ENCODE results near the gene GPR146.
A peak's percentile ranks its signal among the peaks of the same experiment; 100 is the strongest.

GPR146 gene

DNA sequence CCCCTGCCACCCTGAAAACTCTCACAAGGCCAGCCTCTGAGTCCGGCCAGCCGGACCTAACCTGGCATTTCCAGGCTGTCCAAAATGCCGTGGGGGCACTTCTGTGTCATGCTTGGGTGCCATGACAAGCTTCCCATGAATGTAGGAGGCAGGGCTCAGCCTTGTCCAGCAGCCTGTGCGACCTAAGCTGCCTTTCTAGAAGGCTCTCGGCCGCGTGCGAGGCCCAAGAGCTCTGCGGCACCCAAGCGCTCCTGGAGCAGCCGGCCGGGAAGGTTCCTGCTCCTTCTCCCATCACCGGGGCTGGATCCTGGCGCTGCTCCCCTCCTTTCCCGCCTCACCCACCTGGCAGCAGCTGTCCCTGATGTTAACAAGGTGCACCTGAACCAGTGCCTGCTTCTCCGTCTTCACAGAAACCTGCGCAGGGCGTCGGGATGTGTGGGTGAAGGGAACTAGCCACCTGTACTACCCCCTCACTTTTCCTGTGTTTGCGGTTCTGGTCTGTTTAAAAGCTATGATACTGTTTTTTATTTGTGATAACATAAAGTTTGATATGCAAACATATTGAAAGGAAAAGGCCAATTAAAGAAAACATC is 49.7 kb downstream of the GPR146 start:
- no peak for DNase-seq (ENCODE audit: low spot score)

DNA sequence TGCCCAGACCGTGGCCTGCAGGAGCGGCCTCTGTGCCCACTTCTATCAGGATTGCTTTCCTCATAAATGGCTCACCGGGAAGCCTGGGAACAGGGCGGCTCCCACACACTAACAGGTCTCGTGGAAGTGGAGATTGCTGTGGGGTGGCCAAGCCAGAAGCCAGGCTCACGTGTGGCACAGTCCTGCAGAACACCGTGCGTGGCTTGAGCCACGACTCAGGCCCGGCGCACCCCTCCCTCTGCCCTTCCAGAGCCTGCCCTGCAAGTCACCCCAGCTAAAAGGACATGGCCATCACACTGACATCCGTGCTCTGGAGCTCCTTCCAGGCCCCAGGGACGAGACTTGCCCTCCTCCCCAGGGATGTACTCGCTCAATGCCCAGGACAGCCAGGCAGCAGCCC is 50.5 kb downstream of the GPR146 start:
- no peak for DNase-seq (ENCODE audit: low spot score)

DNA sequence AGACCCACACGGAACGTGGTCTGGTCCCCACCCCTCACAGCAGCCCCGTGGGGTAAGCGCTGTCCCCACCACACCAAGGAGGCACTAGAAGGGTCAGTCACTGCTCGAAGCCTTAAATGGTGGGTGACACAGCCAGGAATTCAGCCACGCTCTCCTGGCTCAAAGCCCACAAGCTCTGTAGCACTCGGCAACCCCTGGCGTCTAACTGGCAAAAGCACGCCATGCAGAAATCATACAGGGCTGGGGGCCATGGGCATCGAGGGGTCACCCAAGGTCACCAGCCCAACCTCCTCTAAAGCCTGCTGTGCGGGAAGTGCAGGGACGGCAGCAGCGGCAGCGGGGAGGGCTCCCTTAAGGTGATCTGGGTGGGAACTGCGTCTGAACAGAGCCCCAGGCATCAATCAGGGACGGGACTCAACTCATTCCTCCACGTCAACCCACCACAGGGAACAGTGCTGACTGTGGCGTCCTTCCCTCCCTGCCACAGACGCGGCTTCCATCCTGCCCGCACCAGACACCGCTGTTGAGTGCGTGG is 51.3 kb downstream of the GPR146 start:
- DNase-seq (ENCODE audit: low spot score) = no peak

DNA sequence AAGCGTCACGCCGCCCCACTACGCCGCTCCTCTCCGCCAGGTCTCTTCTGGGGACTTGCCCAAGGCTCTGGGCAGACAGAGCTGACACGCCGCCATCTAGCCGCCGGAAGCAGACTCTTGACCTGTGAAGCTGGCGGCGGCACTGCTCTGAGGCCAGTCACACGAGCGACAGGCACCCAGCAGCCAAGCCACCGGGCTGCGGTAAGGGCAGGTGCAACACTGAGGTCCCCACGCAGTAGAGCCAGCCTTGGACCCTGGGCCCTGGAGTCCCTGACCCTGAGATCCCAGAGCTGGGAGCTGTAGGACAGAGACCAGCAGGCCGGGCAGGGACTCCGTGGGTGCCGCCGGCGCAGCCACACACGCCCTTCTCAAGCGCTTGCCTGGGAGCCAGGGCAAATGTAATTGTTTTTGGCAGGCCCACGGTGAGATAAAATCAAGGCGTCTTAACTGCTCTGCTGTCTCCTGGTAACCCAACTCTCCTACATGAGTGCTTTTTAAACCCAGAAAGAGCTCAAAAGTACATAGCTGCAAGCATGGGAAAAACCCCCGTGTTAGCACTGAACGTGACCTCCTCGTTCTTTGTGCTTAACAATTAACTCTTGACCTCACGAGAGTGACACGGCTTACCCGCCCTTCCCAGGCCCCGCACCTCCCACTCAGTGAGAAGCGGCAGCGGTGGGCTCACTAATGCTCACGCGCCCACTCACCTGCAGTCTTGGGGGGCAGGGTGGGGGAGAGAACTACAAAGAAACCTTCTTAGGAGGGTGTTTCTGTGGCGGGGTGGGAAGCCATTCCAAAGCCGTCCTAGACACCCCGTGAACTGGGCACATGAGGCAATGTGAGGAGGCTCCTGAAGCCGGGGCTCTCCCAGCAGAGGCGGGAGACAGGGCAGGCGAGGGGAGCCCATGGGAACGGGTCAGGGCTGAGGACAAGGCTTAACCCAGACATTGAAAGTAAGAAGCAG is 52.1 kb downstream of the GPR146 start:
- no peak for DNase-seq (ENCODE audit: low spot score)

DNA sequence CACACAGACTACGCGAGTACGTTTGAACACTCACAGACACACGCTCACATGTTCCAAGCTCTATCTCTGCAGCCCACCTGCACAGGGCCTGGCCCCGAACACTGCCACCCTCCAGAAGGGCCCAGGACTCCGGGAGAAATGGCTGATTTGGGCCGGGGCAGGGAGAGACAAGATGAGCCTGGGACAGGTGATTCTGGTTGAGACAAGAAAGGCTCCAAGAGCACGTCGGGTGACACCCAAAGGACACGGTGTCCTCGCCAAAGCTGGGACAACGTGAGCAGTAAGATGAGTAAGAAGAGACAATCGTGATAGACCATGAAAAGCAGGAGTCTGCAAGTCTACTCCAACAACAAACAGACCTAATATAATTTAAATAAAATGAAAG is 52.8 kb downstream of the GPR146 start:
- DNase-seq (ENCODE audit: low spot score) = no peak

DNA sequence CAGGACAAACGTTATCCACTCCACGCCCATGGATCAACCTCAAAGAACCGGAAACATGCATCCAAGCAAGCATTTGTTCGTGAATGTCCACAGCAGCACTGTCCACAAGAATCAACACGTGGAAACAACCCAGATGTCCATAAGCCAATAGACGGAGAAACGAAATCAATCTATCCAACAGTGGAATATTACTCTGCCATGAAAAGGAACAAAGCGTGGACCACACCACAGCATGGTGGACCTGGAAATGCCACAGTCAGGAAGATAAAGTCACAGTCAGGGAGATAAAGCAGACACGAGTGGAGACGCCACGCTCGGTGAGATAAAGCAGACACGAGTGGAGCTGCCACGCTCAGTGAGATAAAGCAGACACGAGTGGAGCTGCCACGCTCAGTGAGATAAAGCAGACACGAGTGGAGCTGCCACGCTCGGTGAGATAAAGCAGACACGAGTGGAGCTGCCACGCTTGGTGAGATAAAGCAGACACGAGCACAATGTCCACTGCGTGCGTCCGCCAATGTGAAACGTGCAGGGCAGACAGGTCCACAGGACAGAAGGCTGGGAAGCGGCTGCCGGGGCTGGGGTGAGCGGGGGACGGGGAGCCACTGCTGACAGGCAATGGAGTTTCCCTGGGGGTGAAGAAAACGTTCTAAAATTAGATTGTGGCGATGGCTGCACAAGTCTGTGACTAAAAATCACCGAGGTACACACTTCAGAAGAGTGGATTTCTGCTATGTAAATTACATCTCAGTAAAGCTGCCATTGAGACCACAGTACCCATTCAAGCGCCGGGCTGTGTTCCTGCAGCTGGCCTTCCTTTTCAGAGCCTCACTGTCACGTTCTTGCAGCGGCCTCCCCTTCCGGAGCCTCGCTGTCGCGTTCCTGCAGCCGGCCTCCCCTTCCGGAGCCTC is 54.2 kb downstream of the GPR146 start:
- no peak for DNase-seq (ENCODE audit: low spot score)

DNA sequence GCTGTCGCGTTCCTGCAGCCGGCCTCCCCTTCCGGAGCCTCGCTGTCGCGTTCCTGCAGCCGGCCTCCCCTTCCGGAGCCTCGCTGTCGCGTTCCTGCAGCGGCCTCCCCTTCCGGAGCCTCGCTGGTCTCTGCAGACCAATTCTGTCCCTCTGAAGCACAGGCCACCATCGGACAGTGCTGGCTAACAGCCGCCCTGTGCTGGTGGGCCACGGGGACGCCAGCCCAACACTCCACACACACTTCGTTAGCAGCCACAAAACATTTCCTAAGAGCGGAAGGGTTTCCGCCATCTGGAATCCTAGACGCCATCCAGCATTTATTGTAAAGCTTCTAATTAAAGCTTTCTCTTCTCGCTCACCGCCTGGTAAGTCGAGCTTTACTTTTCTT is 54.8 kb downstream of the GPR146 start:
- no peak for DNase-seq (ENCODE audit: low spot score)

DNA sequence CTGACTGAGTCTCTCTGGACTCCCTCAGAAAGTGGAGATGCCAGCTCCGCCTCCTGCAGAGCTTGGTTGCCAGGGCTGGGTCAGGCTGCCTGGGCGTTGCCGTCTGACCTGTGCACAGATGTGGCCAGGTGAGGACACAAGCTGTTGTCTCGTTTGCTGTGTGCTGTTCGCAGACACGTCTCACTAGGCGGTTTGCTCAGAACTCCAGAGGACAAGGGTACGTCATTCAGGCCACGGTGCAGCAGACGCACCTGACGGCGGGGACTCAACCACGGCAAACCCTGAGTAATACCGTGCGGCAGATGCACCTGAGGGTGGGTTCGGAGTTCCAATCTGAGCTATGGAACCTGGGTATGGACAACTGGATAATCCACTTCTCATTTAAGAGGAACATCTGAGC is 55.3 kb downstream of the GPR146 start:
- DNase-seq (ENCODE audit: low spot score) = no peak

DNA sequence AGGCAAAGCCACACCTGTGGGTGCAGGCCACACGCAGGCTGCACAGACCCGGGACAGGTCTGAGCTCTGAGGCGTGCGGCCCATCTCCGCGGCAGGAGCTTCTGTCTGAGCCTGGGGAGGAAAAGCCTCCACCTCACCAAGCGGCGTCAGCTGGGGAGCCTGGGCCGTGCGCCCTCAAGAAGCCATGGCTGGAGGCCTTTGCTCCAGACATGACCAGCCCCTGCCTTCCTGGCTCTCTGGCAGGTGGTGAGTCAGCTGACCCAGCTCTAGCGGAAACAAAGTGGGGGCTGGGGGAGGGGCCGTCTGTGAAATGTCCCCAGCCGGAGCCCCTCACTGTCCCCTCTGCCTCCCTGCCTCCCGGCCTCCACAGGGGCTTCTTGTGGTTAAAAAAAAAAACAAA is 56.0 kb downstream of the GPR146 start:
- no peak for DNase-seq (ENCODE audit: low spot score)

DNA sequence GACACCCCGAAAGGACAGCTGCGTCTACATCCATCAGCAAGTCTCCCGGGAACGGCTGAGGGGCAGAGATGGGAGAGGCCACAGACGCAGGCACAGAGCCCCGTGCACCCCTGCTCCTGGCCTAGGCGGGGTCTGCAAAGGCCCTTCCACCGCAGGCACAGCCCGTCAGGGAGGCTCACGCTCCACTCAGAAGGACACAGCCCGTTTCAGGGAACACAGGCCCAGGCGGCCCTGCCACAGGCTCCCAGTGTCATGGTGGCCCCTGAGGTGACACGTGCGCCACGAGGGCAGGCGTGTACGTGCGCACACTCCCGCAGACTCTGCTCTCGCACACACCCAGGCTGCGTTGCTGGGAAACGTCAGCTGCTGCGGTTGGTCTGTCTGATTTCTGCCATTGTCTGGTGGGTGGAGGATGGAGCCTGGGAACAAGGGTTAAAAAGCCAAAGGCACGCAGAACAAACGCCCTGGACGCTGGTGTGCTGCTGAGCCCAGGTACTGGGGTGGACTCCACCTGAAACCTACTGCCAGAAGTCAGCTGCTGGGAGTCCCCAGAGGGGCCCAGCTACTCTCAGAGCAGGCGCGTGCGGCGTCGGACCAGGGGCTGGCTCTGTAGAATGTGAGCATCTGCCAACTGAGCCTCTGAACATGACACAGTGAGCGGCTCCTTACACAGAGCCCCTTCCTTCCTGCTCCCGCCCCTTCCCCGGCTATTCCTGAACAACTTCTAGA is 56.7 kb downstream of the GPR146 start:
- DNase-seq (ENCODE audit: low spot score) = no peak

DNA sequence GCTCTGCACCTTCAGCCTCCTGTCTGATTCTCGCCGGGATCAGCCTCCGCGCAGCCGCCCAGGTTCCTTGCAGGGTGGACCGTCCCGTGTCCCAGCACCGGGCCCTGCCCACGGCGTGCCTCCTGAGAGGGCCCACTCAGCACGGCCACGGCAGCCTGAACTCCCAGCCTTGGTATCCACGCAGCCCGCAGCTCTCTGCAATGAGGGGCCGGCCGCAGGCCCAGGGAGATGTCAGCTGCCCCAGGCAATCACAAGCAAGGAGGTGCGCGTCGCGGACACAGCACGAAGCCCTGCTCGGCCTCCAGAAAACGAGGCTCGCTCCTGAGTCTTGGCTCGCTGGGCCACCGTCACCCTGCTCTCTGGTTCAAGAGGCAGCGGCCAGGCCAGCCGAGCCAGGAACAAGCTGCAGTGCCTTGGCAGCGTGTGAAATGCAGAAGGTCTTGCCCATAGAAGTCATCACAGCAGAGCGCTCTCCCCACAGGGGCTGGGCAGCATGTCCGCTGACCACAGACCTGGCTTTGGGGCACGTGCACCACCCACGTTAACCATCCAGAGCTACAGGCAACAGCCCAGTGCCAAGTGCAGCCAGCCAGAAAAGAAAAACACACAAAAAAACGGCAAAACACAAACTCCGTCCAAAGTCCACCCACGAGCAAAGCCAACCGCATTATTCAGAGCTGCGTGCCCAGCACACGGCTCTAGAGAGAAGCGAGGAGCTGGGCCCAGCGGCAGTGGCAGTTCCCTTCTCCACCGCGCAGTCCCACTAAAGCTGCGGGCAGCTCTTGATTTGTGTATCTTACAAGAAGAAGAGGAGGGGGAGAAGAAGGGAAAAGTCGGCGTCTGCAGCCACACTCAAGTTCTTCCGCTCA is 57.5 kb downstream of the GPR146 start:
- peak; percentile 20 for DNase-seq (ENCODE audit: low spot score)

DNA sequence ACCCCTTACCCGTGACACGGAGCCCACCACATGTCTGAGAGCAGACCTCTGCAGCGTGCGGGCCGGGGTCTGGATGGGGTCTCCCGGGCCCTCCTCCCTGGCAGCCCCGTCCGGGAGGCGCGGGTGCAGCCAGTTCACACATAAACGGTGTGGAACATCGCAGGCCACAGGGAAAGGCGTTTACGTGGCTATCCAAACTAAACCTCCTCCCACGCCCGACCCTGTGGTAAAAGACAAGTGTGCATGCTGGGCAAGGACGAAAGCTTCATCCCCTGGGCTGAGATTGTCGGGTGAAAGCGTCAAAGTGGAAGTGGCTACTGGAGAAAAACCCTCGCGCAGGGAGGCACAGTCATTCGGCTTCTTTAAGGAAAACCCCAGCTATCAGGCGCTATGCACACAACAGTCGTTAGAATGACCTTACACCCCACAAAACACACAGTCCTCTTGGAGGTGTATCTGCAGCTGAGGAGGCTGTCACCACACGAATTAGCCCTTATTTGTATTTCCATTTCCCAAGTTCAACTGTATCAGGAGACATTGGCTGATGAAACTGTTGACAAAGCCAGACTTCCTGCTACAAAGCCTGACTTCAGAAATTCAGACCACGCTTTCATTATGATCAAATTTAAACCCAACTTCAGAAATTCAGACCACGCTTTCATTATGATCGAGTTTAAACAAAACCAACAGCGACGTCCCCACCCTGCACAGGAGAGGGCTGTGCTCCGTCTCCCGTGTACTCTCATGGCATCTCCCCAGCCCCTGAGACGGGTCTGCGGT is 58.9 kb downstream of the GPR146 start:
- no peak for DNase-seq (ENCODE audit: low spot score)

DNA sequence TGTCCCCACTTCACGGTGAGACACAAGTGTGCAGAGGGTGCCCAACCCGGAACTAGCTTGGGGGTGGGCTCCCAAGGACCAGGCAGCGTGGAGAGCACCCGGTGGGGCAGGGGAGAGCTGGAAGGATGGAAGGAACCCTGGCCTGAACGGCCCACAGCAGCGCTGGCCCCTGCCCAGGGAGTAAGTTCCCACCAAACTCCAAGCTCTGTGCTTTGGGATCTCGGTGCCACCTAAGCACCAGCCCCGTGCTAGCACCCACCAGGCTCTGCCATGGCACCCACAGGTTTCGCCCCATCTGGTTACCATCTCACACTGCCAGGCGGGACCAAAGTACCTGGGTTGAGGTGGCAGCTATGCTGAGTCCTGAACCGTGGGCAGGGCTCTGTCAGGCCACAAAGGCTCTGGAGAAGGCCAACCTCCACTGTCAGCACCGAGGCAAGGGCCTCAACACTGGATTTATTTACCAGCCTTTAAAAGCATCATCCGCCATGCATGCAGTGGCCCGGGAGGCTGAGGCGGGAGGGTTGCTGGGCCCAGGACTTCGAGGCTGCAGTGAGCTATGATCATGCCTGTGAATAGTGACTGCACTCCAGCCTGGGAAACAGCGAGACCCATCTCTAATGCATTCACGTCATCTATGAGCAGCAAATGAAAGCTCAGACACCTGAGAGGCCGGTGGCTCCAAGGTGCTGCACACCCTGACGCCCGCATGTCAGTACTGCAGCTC is 59.6 kb downstream of the GPR146 start:
- no peak for DNase-seq (ENCODE audit: low spot score)

DNA sequence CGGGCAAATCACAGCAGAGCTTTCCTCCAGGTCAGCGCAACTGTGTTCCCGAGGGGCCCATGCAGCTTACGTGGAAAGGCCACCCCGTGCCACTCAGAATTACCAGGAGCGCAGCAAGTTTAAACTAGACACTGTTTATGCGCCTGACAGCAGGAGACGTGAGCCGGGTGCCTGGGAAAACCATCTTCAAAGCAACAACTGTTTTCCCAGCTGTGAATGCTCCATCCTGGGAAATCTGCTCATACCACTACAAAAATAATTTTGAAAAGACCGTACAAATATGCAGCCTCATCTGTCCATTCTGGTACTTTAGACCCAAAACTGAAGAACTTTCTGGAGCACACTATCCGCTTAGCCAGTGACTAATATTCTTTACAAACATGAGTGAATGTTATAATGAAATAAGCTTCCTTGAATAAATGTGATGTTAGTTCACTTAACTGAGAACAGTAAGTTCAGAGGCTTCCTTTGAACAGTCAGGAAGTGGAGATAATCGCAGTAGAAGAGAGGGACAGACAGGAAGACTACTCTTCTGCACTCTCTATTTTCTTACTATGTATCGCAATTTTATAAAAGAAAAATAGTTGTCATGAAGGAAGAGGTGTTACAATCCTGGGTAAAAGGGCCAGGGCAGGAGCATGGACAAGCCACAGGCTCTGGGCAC is 60.3 kb downstream of the GPR146 start:
- no peak for DNase-seq (ENCODE audit: low spot score)

DNA sequence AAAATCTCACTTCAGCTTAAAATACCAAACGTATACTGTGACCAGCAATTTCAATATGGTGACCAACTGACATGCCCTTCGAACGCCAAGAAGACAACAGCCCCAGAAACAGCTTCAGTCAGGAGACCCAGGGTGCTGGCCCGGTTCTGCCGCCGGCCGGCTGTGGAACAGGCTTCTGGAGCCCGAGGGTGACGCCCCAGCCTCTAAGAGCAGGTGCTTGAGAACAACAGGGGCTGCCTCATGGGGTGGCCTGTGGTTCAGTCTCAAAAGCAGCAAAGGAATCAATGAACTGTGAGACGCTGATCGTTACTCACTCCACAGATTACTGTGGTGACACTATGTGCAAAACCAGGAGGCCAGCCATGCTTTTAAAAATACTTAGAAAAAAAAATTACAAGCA is 60.8 kb downstream of the GPR146 start:
- no peak for DNase-seq (ENCODE audit: low spot score)

DNA sequence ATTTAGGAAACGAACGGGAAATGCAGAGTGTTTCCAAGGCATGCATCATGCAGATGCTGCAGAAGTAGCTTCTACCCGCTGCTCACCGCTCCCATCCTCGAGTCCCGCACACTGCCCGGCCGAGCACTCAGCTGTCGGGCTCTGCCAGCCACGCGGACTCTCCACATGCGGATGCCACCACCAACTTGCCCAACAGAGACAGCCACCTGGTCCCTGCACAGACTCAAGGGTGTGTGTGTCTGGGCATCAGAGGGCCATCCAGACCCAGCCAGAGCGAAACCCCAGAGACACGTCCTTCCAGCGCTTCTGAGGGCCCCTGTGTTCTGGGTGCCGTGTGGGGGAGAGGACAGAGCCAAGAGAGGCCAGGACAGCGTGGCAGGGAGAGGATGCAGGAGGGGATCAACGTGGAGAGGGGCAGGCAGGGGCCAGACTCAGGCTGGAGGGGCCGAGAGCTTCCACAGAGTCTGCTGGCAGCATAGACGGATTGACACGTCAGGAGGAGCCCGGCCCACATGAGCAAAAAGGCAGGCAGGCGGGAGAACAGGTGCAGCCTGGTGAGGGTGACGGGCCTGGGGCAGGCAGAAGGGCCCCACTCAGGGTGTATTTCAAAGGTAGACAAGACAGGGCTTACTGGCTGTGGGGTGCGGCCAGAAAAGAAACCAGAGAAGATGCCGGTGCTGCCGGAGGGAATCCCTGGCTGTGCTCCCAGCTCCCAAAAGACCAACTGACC is 61.9 kb downstream of the GPR146 start:
- DNase-seq (ENCODE audit: low spot score) = no peak

DNA sequence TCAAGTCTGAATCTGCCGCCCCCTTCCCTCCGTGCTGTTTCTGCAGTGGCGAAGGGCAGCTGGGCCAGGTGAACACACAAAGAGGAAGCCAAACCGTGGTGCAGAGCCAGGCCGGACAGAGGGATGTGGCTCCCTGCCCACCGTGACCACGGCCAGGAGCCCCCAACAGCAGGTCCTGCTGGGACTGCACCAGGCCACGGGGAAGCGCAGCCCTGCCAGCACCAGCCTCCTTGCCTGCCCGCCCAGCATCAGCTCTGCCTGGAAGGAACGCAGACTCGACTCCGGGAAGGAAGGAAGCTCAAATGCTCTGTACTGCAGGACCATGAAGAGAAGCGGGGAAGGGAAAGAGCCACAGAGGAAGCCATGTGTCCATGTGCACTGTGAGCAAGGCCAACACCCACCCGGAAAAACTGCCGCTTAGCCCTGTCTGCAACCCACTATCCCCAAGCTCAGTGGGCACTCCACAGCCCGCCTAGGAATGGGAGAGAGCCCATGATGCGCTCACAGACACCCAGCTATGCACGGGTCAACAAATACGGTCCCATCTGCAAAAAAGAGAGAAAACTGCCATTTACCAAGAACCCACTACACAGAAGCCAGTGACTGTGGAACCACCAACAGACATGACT is 62.6 kb downstream of the GPR146 start:
- no peak for DNase-seq (ENCODE audit: low spot score)
